GM12878 (cell line): ENCODE data around the gene C5. TPM values are rescaled to one million over a fixed set of nuclear protein-coding genes. Genes with fewer than 3 reads are reported as not detected.

ENCODE experiments used
- ASH2L ChIP-seq: fragments of 300-600, 200-600 bp; sonication (generic); IDR thresholded peaks from 2 replicates; pipeline ENCODE4 v1.6.1; 2017; ENCODE audit warnings: low read depth, mild to moderate bottlenecking, borderline replicate concordance
- CHD1 ChIP-seq: IDR thresholded peaks from 2 replicates; pipeline ENCODE4 v1.6.1; 2012; ENCODE audit warnings: low read depth, low read length, improper control_type of control experiment
- HDAC2 ChIP-seq: fragments of 200-600 bp; sonication (generic); IDR thresholded peaks from 2 replicates; pipeline ENCODE4 v1.6.1; 2017
- KAT2A ChIP-seq: conservative IDR thresholded peaks from 2 replicates; pipeline ENCODE4 v1.6.1; 2011; ENCODE audit warnings: low read depth, low read length; ENCODE audit not compliant: control insufficient read depth
- KLF5 ChIP-seq: fragments of 450-650 bp; IDR thresholded peaks from 2 replicates; pipeline ENCODE4 v1.6.1; 2014; ENCODE audit warnings: mild to moderate bottlenecking; ENCODE audit not compliant: partially characterized antibody
- MTA2 ChIP-seq: fragments of 450-650 bp; IDR thresholded peaks from 2 replicates; pipeline ENCODE4 v1.6.1; 2016; ENCODE audit warnings: low read depth, mild to moderate bottlenecking, moderate library complexity
- PML ChIP-seq: IDR thresholded peaks from 2 replicates; pipeline ENCODE4 v1.6.1; 2012; ENCODE audit warnings: low read length, inconsistent platforms
- RAD21 ChIP-seq: IDR thresholded peaks from 2 replicates; pipeline ENCODE4 v1.6.1; 2011; ENCODE audit warnings: mild to moderate bottlenecking, low read depth, low read length, moderate library complexity; ENCODE audit not compliant: insufficient read depth
- SIN3A ChIP-seq: IDR thresholded peaks from 2 replicates; pipeline ENCODE4 v1.6.1; 2012; ENCODE audit warnings: low read depth, low read length, improper control_type of control experiment
- TCF12 ChIP-seq: IDR thresholded peaks from 2 replicates; pipeline ENCODE4 v1.6.1; 2011; ENCODE audit warnings: low read depth, mild to moderate bottlenecking, low read length
- TCF3 ChIP-seq: IDR thresholded peaks from 2 replicates; pipeline ENCODE4 v1.6.1; 2012; ENCODE audit warnings: low read depth, mild to moderate bottlenecking, low read length, borderline replicate concordance; ENCODE audit not compliant: insufficient read depth
- polyA plus RNA-seq, 11 experiments: library from polyadenylated mRNA; depleted of rRNA in 4 of 11; unstranded in 6 of 11; stranded (reverse) in 5 of 11; fragments of >200 nt; fragmentation: Nextera tagmentation in 4 of 11; fragmentation: Illumina TruSeq in 1 of 11; extraction: Ambion mirVana in 4 of 11; extraction: Trizol in 1 of 11; gene quantifications; 1 replicate in 1 of 11; 2 replicates in 10 of 11; pipeline versions ENCODE4 v1.2.1 to v1.2.3, GENCODE V29; 2011 to 2016; ENCODE audit warnings: inconsistent platforms in 2 of 11, missing spikeins in 2 of 11, low read depth in 1 of 11
- total RNA-seq, 4 experiments: library from RNA; depleted of rRNA in 3 of 4; stranded (reverse); fragments of >200 nt in 3 of 4; fragmentation: Illumina TruSeq in 1 of 4; extraction: Trizol in 1 of 4; gene quantifications; 2 replicates each; pipeline versions ENCODE4 v1.2.1 to v1.2.3, GENCODE V29; 2013 to 2021
- TF ChIP-seq, protein P1 (sequence below): fragments of 450-650 bp; IDR thresholded peaks from 2 replicates; pipeline ENCODE4 v1.6.1; 2018; ENCODE audit warnings: borderline replicate concordance, mild to moderate bottlenecking; ENCODE audit not compliant: partially characterized antibody
- TF ChIP-seq, protein P2 (sequence below): fragments of 450-650 bp; conservative IDR thresholded peaks from 2 replicates; pipeline ENCODE4 v1.6.1; 2017; ENCODE audit warnings: mild to moderate bottlenecking, moderate library complexity
- TF ChIP-seq, protein P3 (sequence below): IDR thresholded peaks from 2 replicates; pipeline ENCODE4 v1.6.1; 2012; ENCODE audit warnings: improper control_type of control experiment, low read depth, low read length; ENCODE audit not compliant: insufficient replicate concordance
- TF ChIP-seq, protein P4 (sequence below): IDR thresholded peaks from 2 replicates; pipeline ENCODE4 v1.6.1; 2012; ENCODE audit warnings: mild to moderate bottlenecking, low read depth, low read length

Gene C5
- total and polyA plus RNA-seq, 10 of the 15 experiments (the other 5 are each of a cell fraction or from before 2014, with no cell fraction given), result 0.39 to 2.2 (median 1.2) TPM

DNA sequence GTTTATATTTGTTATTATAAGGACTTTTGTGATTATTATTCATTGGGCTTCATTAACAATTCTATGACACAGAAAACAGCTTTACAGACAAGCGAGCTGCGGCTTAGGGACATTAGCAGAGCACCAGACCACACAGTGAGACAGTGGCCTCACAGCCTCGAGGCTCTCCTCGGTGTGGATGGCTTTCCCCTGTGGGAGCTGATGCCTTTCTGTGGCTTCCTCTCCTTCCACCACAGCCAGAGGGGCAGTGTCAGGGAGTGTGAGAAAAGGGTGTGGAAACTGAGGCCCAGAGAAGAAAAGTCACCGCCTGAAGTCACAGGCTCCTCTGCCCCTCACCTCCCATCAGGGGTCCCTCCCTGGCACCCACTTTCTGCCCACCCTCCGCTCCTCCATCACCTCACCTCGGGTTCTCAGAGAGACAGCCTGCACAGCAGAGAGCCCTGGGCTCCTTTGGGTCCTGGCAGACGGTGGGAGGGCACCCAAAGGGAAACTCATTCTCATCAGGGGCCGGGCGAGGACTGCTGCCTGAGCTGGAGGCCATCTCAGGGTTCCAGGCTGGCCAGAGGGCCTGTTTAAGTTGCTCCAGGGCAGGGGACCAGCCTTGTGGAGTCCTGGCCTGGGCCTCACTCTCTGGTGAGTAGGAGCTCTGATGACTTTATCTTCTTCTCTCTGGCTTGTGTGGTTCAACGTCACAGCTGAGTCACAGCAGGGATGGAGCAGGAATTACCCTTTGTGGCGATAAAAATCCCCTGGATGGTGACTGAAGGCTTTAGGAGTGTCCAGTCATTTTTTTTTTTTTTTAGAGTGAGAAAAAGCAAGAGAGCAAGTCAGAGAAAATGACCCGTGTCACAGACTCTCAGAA, 124.3 kb downstream of the C5 start (continued):
- TF ChIP-seq, protein P1, sequence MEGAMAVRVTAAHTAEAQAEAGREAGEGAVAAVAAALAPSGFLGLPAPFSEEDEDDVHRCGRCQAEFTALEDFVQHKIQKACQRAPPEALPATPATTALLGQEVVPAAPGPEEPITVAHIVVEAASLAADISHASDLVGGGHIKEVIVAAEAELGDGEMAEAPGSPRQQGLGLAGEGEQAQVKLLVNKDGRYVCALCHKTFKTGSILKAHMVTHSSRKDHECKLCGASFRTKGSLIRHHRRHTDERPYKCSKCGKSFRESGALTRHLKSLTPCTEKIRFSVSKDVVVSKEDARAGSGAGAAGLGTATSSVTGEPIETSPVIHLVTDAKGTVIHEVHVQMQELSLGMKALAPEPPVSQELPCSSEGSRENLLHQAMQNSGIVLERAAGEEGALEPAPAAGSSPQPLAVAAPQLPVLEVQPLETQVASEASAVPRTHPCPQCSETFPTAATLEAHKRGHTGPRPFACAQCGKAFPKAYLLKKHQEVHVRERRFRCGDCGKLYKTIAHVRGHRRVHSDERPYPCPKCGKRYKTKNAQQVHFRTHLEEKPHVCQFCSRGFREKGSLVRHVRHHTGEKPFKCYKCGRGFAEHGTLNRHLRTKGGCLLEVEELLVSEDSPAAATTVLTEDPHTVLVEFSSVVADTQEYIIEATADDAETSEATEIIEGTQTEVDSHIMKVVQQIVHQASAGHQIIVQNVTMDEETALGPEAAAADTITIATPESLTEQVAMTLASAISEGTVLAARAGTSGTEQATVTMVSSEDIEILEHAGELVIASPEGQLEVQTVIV, result no peak
- TF ChIP-seq, protein P2, sequence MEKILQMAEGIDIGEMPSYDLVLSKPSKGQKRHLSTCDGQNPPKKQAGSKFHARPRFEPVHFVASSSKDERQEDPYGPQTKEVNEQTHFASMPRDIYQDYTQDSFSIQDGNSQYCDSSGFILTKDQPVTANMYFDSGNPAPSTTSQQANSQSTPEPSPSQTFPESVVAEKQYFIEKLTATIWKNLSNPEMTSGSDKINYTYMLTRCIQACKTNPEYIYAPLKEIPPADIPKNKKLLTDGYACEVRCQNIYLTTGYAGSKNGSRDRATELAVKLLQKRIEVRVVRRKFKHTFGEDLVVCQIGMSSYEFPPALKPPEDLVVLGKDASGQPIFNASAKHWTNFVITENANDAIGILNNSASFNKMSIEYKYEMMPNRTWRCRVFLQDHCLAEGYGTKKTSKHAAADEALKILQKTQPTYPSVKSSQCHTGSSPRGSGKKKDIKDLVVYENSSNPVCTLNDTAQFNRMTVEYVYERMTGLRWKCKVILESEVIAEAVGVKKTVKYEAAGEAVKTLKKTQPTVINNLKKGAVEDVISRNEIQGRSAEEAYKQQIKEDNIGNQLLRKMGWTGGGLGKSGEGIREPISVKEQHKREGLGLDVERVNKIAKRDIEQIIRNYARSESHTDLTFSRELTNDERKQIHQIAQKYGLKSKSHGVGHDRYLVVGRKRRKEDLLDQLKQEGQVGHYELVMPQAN, result 0 out of 2 replicates have a peak, but pooled peaks have one; percentile 24
- no peak for TF ChIP-seq PML
- TF ChIP-seq CHD1, result no peak; the same call in 1 of the 2 replicates
- 0 out of 2 replicates have a peak, but pooled peaks have one; percentile 32 for TF ChIP-seq MTA2
- TF ChIP-seq, protein P3, sequence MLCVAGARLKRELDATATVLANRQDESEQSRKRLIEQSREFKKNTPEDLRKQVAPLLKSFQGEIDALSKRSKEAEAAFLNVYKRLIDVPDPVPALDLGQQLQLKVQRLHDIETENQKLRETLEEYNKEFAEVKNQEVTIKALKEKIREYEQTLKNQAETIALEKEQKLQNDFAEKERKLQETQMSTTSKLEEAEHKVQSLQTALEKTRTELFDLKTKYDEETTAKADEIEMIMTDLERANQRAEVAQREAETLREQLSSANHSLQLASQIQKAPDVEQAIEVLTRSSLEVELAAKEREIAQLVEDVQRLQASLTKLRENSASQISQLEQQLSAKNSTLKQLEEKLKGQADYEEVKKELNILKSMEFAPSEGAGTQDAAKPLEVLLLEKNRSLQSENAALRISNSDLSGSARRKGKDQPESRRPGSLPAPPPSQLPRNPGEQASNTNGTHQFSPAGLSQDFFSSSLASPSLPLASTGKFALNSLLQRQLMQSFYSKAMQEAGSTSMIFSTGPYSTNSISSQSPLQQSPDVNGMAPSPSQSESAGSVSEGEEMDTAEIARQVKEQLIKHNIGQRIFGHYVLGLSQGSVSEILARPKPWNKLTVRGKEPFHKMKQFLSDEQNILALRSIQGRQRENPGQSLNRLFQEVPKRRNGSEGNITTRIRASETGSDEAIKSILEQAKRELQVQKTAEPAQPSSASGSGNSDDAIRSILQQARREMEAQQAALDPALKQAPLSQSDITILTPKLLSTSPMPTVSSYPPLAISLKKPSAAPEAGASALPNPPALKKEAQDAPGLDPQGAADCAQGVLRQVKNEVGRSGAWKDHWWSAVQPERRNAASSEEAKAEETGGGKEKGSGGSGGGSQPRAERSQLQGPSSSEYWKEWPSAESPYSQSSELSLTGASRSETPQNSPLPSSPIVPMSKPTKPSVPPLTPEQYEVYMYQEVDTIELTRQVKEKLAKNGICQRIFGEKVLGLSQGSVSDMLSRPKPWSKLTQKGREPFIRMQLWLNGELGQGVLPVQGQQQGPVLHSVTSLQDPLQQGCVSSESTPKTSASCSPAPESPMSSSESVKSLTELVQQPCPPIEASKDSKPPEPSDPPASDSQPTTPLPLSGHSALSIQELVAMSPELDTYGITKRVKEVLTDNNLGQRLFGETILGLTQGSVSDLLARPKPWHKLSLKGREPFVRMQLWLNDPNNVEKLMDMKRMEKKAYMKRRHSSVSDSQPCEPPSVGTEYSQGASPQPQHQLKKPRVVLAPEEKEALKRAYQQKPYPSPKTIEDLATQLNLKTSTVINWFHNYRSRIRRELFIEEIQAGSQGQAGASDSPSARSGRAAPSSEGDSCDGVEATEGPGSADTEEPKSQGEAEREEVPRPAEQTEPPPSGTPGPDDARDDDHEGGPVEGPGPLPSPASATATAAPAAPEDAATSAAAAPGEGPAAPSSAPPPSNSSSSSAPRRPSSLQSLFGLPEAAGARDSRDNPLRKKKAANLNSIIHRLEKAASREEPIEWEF, result no peak
- TF ChIP-seq KLF5, result no peak
- peak; percentile 44; the same call in 1 of the 2 replicates for TF ChIP-seq SIN3A
- TF ChIP-seq RAD21, result no peak
- peak; percentile 57; the same call in 1 of the 2 replicates for TF ChIP-seq TCF3
- TF ChIP-seq TCF12, result no peak
- TF ChIP-seq, protein P4, sequence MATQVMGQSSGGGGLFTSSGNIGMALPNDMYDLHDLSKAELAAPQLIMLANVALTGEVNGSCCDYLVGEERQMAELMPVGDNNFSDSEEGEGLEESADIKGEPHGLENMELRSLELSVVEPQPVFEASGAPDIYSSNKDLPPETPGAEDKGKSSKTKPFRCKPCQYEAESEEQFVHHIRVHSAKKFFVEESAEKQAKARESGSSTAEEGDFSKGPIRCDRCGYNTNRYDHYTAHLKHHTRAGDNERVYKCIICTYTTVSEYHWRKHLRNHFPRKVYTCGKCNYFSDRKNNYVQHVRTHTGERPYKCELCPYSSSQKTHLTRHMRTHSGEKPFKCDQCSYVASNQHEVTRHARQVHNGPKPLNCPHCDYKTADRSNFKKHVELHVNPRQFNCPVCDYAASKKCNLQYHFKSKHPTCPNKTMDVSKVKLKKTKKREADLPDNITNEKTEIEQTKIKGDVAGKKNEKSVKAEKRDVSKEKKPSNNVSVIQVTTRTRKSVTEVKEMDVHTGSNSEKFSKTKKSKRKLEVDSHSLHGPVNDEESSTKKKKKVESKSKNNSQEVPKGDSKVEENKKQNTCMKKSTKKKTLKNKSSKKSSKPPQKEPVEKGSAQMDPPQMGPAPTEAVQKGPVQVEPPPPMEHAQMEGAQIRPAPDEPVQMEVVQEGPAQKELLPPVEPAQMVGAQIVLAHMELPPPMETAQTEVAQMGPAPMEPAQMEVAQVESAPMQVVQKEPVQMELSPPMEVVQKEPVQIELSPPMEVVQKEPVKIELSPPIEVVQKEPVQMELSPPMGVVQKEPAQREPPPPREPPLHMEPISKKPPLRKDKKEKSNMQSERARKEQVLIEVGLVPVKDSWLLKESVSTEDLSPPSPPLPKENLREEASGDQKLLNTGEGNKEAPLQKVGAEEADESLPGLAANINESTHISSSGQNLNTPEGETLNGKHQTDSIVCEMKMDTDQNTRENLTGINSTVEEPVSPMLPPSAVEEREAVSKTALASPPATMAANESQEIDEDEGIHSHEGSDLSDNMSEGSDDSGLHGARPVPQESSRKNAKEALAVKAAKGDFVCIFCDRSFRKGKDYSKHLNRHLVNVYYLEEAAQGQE, result no peak
- no peak for TF ChIP-seq ASH2L
- no peak for TF ChIP-seq HDAC2
- no peak for TF ChIP-seq KAT2A
